Transverse colon (tissue), 4 donors: ENCODE data around the gene UTP18. TPM values are rescaled to one million over a fixed set of nuclear protein-coding genes. Genes with fewer than 3 reads are reported as not detected.

ENCODE experiments used
- DNase-seq: peaks from one replicate; pipeline ENCODE4 v3.0.0-alpha.2; 2019
- H3K27ac ChIP-seq, 4 donors: fragments of 200-600 bp; sonication (generic); 2 replicates each; pipeline ENCODE4 v1.5.1; 2016 to 2018; ENCODE audit warnings: inconsistent platforms in 4 of 4
- H3K27me3 ChIP-seq: fragments of 200-600 bp; sonication (generic); 2 replicates; pipeline ENCODE4 v1.5.1; 2017; ENCODE audit warnings: inconsistent platforms
- H3K36me3 ChIP-seq, 4 donors: fragments of 200-600 bp; sonication (generic); 2 replicates each; pipeline ENCODE4 v1.5.1; 2017 to 2019; ENCODE audit warnings: inconsistent platforms in 4 of 4
- H3K4me1 ChIP-seq, 4 donors: fragments of 200-600 bp; sonication (generic); 2 replicates each; pipeline ENCODE4 v1.5.1; 2017 to 2020; ENCODE audit warnings: inconsistent platforms in 4 of 4
- H3K4me3 ChIP-seq, 4 donors: fragments of 200-600 bp; sonication (generic); 1 replicate in 1 of 4; 2 replicates in 3 of 4; pipeline versions ENCODE4 v1.5.1 to v1.6.1; 2017 to 2019; ENCODE audit warnings: inconsistent platforms in 4 of 4
- H3K9me3 ChIP-seq, 2 donors: fragments of 200-600 bp; sonication (generic); 2 replicates each; pipeline ENCODE4 v1.5.1; 2017 to 2019; ENCODE audit warnings: inconsistent platforms in 2 of 2
- EP300 ChIP-seq: sonication (generic); formaldehyde crosslinking; IDR thresholded peaks from one replicate; pipeline ENCODE4 v1.6.1; 2017; ENCODE audit warnings: antibody characterized with exemption, low read depth
- POLR2A ChIP-seq: fragments of 450-650 bp; IDR thresholded peaks from one replicate; pipeline ENCODE4 v1.6.1; 2016; ENCODE audit warnings: antibody characterized with exemption, mild to moderate bottlenecking, moderate library complexity
- POLR2AphosphoS5 ChIP-seq, 3 donors: sonication (generic); formaldehyde crosslinking; IDR thresholded peaks; one replicate each; pipeline ENCODE4 v1.6.1; 2016; ENCODE audit warnings: antibody characterized with exemption in 3 of 3
- WGBS, 2 donors: methylation state at CpG; one replicate each; pipeline ENCODE4 v1.1.5; 2018; ENCODE audit warnings: low coverage in 1 of 2; 5-methylcytosine and 5-hydroxymethylcytosine counted together
- in situ Hi-C, 4 donors: fragments of 200-750 bp; cut with MboI; loops; one replicate each; pipeline versions ENCODE4 v1.15.0 to v1.15.1; 2017; ENCODE audit warnings: low sequenced_read_pairs in 3 of 4, low pct_ligation_motif_present in 1 of 4, low pct_unique_long_range_greater_than_20kb in 1 of 4
- intact Hi-C: fragments of 100-400 bp; cut with DNase I; formaldehyde crosslinking; loops from one replicate; pipeline ENCODE4 v1.15.1; 2023; ENCODE audit warnings: low total_unique reads
- total RNA-seq, 4 donors: library from RNA; depleted of rRNA; stranded (reverse); fragments of >200 nt; gene quantifications; one replicate each; pipeline ENCODE4 v1.1.0, GENCODE V29; 2016
- TF ChIP-seq, protein P1 (sequence below), 5 experiments: fragments of 200-600 bp in 3 of 5; fragments of 450-650 bp in 2 of 5; sonication (generic) in 3 of 5; IDR thresholded peaks; 1 replicate in 2 of 5; 2 replicates in 3 of 5; pipeline ENCODE4 v1.5.1; 2016 to 2017; ENCODE audit warnings: antibody characterized with exemption in 5 of 5, inconsistent platforms in 3 of 5, mild to moderate bottlenecking in 2 of 5, moderate library complexity in 1 of 5

Gene UTP18
- total RNA-seq, 4 donors from 2014 or later: 13.1 to 33.0 (median 18.8) TPM

DNA sequence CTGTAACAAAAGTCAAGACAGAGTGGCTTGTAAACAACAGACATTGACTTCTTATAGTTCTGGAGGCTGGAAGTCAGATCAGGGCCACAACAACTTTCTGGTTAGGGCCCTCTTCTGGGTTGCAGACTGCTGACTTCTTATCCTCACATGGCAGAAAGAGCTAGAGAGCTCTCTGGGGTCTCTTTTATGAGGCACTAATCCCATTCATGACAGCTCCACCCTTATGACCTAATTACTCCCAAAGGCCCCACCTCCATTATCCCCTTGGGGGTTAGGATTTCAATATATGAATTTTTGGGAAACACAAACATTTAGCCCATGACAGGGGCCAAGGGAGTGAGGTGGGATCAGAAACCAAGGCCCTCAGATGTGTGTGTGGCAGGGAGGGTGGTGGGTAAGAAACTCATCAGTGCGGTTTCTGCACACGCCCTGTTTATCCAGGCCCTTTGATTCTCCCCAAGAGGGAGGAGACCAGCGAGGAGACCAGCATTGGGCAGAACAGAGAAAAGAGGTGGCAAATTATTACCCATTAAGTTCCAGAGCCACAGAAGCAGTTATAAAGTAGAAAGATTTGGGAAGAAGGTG, 74.8 kb downstream of the UTP18 start:
- H3K36me3 ChIP-seq: no peaks in the 10 kb centered on the region
- no peaks in the 10 kb centered on the region for H3K4me1 ChIP-seq
- DNase-seq: no peak
- 74 to 77% methylated on average over 3 of the region's 3 CpGs for WGBS, 2 donors
- H3K27ac ChIP-seq: no peak overlapping the region
- intact Hi-C loops: no loop called here
- in situ Hi-C loops: no loop called here
- no peaks in the 10 kb centered on the region for H3K27me3 ChIP-seq
- TF ChIP-seq, protein P1, sequence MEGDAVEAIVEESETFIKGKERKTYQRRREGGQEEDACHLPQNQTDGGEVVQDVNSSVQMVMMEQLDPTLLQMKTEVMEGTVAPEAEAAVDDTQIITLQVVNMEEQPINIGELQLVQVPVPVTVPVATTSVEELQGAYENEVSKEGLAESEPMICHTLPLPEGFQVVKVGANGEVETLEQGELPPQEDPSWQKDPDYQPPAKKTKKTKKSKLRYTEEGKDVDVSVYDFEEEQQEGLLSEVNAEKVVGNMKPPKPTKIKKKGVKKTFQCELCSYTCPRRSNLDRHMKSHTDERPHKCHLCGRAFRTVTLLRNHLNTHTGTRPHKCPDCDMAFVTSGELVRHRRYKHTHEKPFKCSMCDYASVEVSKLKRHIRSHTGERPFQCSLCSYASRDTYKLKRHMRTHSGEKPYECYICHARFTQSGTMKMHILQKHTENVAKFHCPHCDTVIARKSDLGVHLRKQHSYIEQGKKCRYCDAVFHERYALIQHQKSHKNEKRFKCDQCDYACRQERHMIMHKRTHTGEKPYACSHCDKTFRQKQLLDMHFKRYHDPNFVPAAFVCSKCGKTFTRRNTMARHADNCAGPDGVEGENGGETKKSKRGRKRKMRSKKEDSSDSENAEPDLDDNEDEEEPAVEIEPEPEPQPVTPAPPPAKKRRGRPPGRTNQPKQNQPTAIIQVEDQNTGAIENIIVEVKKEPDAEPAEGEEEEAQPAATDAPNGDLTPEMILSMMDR (IDR thresholded peaks at IDR 0.05): no peak
- no peak for TF ChIP-seq EP300
- TF ChIP-seq POLR2AphosphoS5 (IDR thresholded peaks at IDR 0.05): no peak
- no peak for TF ChIP-seq POLR2A
- H3K9me3 ChIP-seq: no peaks in the 10 kb centered on the region
- H3K4me3 ChIP-seq: no peak overlapping the region

DNA sequence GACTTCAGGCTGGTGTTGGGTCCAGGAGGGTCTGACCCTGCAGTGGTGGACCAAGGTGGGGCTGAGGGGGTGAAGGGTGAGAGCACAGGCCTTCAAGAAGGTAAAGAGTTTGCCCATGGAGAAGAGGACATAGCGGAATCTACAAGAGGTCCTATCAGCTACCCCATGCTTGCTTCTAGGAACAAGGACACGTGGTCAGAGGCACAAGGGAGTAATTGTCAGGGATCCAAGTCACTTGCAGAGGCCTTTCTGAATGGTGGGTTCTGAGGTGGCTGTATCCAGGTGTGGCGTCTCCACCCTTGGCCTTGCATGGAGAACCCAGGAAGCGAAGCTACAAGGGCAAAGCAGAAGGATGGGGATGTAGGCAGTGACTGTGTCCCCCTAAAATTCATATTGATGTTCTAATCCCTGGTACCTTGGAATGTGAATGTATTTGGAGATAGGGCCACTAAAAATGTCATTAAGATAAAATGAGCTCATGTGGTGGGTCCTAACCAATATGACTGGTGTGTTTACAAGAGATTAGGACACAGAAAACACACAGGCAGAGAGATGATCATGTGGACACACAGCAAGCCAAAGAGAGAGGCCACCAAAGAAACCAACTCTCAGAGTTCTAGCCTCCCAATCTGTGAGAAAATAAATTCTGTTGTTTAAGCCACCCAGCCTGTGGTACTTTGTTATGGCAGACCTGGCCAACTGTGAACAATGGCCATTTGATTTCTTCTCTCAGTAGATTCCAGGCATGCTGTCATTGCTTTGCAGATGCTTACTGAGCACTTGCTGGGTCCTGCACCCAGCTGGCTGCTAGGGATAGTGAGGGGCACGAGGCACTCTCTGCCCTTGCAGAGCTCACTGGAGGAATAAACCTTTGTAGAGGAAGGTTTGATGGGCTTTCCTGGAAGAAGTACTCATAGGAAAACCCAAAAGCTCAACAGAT, 75.8 kb downstream of the UTP18 start:
- Histone ChIP-seq H3K9me3 (no peaks in the 10 kb centered on the region), H3K27me3 (no peaks in the 10 kb centered on the region), H3K36me3 (no peaks in the 10 kb centered on the region), H3K4me3 (no peak overlapping the region), H3K27ac (no peak overlapping the region), H3K4me1 (no peaks in the 10 kb centered on the region)
- TF ChIP-seq, protein P1 (IDR thresholded peaks at IDR 0.05): no peak
- TF ChIP-seq POLR2A: no peak
- no peak for TF ChIP-seq EP300
- no peak for TF ChIP-seq POLR2AphosphoS5 (IDR thresholded peaks at IDR 0.05)
- in situ Hi-C loops (no loop called here), intact Hi-C loops (no loop called here)
- WGBS, 2 donors: 68 to 79% methylated on average over 4 to 5 of the region's 5 CpGs
- no peak for DNase-seq

DNA sequence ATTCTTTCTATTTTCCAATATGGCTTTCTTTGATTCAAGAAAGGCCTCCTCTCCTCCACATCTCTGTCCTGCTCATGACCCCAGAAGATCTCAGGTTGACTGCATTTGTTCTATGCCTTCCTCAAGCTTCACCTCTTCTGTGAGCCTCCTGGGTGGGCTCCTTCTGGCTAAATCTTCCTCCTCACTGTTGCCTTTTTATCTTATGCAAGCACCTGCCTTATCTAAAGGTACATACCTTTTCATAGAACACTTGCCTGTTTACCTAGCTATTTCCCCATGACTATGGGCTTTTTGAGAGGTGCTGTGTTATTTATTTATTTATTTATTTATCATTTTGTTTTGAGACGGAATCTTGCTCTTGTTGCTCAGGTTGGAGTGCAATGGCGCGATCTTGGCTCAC, 81.1 kb downstream of the UTP18 start:
- no peak overlapping the region for H3K4me3 ChIP-seq
- WGBS, 2 donors: 86 to 98% methylated on average over 3 of the region's 3 CpGs
- H3K9me3 ChIP-seq: no peaks in the 10 kb centered on the region
- TF ChIP-seq POLR2A: no peak
- intact Hi-C loops (no loop called here), in situ Hi-C loops (no loop called here)
- DNase-seq: no peak
- H3K36me3 ChIP-seq: no peaks in the 10 kb centered on the region
- H3K27ac ChIP-seq: no peak overlapping the region
- no peaks in the 10 kb centered on the region for H3K4me1 ChIP-seq
- H3K27me3 ChIP-seq: no peaks in the 10 kb centered on the region

DNA sequence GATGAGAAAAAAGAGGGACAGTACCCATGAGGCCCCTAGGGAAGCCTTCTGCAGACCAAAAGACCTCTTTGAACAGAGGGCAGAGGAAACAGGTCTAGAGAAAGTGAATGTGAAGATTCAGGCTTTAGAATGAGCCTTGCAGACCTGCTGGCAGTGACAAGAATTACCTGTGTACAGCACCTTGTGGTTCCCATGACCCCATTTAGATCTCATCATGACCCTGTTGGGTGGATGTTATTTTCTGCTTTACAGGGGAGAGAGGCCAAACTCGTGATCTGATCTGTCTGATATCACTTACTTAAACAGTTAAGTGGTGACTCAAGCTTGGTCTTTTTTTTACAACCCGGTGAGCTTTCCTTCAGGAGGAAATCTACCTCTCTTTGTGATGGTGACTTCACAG, 81.9 kb downstream of the UTP18 start:
- no peak overlapping the region for H3K27ac ChIP-seq
- H3K4me3 ChIP-seq: no peak overlapping the region
- TF ChIP-seq POLR2A (no peak), POLR2AphosphoS5 (IDR thresholded peaks at IDR 0.05) (no peak)
- TF ChIP-seq, protein P1 (IDR thresholded peaks at IDR 0.05): no peak
- intact Hi-C loops: no loop called here
- WGBS, 2 donors: 47 to 60% methylated on average over 1 to 2 of the region's 2 CpGs
- no peaks in the 10 kb centered on the region for H3K4me1 ChIP-seq
- no peaks in the 10 kb centered on the region for H3K36me3 ChIP-seq
- DNase-seq: no peak
- H3K9me3 ChIP-seq: no peaks in the 10 kb centered on the region
- no peaks in the 10 kb centered on the region for H3K27me3 ChIP-seq
- in situ Hi-C loops: no loop called here
